COR-L47 (cell line): Measurements from ENCODE around the gene QRICH2.
A peak's percentile ranks its signal among the peaks of the same experiment; 100 is the strongest.
"Not testable (repeated sequence)": the region's sequence is repeated elsewhere in the genome, so short reads cannot be mapped to it uniquely, and the experiment has no call there.

Source experiments
- DNase-seq: peaks from one replicate; lab custom pipeline; 2025; lab: John Stamatoyannopoulos, UW

QRICH2 gene

GRCh38 chr17:76266244-76266938, 41.7 kb downstream of the QRICH2 start:
- DNase-seq, result no peak

- peak; percentile 33 for DNase-seq
These were observed 42.3 kb downstream of the QRICH2 start for GRCh38 chr17:76265624-76266243.

DNA sequence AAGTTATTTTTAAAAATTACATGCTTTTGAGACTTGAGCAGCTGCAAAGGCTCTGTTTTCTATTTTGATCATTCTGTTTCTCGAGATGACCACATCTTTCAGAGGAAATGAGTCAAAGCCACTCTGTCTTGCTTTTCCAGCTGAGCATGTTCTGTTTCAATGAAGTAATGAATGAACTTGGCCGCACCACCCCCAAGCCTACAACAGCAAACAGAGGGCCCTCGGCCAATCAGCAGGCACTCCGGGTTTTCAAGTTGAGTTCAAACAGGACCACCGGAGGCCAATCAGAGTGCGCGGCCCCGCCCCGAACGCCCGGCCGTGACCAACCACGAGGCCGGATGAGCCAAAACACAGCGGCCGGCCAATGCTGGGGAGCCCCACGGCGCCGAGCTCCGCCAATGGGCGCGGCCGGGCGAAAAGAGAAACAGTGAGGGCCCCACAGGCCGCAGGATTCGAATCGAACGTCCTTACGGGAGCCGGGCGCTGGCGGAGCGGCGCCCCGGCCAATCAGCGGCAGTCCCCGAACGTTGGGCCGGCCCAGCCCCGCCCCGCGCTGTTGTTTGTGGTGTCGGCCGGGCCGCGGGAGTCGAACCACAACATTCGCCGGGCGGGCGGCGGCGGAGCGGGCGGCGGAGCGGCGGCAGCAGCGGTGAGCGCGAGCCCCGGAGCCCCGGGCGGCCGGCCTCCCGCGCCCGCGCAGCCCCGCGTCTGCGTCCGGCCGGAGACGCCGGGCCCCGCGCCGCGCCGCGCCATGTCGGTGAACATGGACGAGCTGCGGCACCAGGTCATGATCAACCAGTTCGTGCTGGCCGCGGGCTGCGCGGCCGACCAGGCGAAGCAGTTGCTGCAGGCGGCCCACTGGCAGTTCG, 43.1 kb downstream of the QRICH2 start, which contains the start of gene UBALD2:
Gene UBALD2 (plus strand): TSS at position 594 of the 869 bp plus-strand sequence. CDS start 158 bp downstream, at position 752.
- DNase-seq, result peak; percentile 99

DNA sequence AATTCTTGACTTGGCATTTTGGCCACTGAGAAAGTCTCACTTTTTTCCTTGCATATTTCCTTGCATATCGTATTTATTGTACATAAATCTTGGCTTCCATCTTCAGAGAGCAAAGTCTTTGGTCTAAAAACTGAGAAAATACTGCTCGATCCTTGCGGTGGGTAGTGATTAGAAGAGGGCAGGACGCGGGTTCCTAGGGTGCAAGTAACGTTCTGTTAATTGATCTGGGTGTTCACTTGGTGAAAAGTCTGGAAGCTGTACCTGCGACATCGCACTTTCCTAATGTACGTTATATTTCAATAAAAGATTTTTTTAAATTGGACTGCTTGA, 43.7 kb downstream of the QRICH2 start:
- no peak for DNase-seq

DNA sequence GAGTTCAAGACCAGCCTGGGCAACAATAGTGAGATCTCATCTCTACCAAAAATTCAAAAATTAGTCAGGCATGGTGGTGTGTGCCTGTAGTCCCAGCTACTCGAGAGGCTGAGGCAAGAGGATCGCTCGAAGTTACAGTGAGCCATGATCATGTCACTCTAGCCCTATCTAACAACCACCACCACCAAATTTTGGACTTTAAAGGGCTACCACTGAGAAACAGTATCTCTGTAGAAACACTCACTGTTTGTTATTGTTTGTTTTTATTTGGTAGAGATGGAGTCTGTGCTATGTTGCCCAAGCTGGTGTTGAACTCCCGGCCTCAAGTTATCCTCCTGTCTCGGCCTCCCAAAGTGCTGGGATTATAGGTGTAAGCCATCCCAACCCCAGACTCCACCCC, 44.2 kb downstream of the QRICH2 start:
- DNase-seq, result no peak

GRCh38 chr17:76262732-76263344, 45.2 kb downstream of the QRICH2 start:
- DNase-seq, result no peak

DNA sequence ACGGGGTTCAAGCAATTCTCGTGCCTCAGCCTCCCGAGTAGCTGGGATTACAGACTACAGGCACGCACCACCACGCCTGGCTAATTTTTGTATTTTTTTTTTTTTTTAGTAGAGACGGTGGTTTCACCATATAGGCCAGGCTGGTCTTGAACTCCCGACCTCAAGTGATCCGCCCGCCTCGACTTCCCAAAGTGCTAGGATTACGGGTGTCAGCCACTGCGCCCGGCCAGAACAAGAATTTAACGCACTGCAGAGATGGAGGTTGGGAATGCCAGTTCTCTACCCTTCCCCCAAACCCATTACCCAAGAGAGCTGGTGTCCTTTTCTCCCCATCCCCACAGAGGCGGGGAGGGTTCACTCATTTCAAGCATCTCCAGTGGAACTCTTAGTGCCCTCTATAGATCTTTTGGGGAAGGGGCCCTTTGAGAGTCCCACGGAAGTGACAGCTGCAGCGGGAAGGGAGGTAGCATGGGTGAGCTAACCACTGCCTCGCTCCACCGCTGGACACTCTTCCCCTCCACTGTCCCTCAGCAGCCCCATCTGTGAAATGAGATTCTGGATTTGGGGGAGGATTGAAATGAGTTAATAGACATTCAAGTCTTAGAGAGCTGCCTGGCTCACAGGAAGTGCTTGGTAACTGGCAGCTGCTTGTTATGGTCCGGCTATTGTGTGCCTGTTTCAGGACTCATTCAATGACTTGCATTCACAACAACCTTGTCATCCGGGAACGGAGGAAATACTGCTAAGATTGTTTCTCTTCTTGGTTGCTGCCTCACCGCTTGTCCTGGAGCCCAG, 46.5 kb downstream of the QRICH2 start:
- DNase-seq, result no peak

- DNase-seq, result no peak
These were observed 47.4 kb downstream of the QRICH2 start for GRCh38 chr17:76260669-76261068.

DNA sequence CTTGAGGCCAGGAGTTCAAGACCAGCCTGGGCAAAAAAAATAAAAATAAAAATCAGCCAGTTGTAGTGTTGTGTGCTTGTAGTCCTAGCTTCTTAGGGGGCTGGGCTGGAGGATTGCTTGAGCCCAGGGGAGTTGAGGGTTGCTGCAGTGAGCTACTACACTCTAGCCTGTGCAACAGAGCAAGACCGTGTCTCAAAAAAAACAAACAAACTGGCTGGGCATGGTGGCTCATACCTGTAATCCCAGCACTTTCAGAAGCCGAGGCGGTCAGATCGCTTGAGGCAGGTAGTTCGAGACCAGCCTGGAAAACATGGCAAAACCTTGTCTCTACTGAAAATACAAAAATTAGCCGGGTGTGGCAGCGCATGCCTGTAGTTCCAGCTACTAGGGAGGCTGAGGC, 47.9 kb downstream of the QRICH2 start:
- DNase-seq, result no peak

DNA sequence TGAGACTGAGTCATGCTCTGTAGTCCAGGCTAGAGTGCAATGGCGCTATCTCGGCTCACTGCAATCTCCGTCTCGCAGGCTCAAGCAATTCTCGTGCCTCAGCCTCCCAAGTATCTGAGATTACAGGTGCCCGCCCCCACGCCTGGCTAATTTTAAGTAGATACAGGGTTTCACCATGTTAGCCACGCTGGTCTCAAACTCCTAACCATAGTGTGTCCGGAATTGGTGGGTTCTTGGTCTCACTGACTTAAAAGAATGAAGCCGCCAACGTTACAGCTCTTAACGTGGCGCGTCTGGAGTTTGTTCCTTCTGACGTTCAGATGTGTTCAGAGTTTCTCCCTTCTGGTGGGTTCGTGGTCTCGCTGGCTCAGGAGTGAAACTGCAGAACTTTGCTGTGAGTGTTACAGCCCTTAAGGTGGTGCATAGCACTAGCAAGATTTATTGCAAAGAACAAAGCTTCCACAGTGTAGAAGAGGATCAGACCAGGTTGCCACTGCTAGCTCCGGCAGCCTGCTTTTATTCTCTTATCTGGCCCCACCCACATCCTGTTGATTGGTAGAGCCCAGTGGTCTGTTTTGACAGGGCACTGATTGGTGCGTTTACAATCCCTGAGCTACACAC, 51.5 kb downstream of the QRICH2 start:
- DNase-seq, result not testable (repeated sequence)

- no peak for DNase-seq
These were observed 52.2 kb downstream of the QRICH2 start for GRCh38 chr17:76255801-76256429.

DNA sequence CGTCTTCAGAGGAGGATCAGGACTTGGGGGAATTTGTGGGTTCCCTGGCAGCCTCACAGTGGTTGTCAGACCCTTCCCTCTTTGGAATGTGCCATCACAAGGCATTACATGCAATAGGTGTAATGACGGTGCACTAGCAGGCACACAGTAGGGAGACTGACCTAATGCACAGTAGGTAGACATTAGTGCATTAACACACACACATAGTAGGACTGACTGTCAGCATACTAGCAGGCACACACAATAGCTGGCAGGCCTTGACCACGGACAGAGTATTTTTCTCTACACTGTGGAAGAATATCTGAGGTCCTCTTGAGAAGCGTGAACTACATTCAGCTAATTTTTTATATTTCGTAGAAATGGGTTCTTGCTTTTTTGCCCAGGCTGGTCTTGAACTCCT, 53.8 kb downstream of the QRICH2 start:
- DNase-seq, result no peak

DNA sequence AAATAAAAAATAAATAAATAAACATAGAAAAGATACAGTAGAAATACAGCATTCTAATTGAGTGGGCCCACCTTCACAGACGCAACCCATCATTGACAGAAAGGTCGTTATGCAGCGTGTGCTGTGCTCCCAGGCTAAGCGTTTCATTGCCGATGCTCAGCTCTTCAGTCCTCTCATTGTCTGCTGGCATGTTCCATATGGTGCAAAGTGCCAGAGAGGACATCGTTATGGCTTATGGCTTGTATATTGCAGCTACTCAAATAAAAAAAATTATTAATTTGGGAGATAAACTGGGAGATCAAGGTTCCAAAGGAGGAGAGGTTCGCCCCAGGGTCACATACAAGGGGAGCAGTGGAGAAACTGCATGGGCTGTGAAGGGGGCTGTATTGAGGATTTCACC, 54.2 kb downstream of the QRICH2 start:
- DNase-seq, result no peak

GRCh38 chr17:76252967-76253766, 54.9 kb downstream of the QRICH2 start:
- not testable (repeated sequence) for DNase-seq

DNA sequence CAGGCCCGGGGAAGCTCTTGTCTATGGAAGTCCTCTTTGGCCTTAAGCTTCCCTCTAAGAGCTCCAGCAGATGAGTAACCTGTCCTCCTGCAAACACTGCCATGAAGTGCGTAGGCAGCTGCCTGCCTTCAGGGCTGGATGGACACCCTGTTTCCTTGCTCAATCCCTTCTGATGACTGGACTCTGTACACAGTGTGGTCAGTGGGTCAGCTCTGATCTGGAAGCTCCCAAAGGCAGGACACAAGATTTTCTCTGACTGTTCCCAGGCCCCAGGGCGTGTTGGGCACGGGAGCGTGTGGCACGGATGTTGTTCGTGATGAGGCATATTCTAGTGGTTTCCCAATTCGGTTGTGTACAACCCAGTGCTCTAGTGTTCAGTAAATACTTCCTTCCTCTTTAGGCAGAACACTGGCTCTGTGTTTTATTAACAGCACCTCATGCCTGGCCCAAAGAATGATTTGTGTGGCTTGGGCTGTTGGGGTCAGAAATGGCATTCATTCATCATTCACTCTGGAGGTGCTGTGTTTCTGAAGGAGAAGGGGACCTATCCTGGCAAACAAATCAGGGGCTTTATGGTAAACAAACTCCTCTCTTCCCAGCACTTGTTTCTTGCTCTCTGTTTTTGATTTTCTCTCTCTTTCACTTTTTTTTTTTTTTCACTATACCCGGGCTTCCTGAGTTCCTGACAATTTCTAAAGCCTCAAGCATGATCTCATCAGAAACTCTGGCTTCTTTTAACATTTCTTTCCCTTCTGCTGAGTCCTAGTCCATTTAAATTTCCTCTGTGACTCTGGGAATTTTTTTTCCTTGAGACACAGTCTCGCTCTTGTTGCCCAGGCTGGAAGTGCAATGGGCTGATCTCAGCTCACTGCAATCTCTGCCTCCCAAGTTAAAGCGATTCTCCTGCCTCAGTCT, 55.8 kb downstream of the QRICH2 start:
- no peak for DNase-seq

- DNase-seq, result no peak
These were observed 56.5 kb downstream of the QRICH2 start for GRCh38 chr17:76251478-76252039.

GRCh38 chr17:76250141-76250540, 57.9 kb downstream of the QRICH2 start:
- DNase-seq, result no peak

DNA sequence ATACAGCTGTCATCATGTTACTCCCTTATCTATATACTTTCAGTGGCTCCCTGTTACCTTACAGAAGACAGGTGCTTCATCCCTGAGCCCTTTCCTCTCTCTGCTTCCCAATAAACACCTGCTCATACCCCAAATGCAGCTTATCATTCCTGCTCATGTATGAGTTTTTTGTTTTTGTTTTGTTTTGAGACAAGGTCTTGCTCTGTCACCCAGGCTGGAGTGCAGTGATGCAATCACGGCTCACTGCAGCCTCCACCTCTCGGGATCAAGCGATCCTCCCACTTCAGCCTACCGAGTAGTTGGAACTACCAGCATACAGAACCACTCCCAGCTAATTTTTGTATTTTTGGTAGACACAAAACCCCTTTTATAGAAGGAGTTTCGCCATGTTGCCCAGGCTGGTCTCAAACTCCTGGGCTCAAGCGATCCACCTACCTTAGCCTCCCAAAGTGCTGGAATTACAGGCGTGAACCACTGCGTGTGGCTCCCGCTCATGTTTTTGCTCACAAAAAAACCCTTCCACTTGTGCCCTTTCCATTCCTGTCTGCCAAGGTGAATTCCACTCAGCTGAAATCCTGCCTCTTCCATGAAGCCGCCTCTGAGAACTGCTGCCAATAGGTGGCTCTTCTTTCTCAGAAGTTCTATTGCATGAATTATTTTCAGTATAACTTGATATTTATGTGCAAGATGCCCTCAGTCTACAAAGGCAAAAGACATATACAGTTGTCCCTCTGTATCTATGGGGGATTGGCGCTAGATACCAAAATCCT, 59.9 kb downstream of the QRICH2 start:
- no peak for DNase-seq
